ENCODE measurements around the gene NPBWR2.

DNA sequence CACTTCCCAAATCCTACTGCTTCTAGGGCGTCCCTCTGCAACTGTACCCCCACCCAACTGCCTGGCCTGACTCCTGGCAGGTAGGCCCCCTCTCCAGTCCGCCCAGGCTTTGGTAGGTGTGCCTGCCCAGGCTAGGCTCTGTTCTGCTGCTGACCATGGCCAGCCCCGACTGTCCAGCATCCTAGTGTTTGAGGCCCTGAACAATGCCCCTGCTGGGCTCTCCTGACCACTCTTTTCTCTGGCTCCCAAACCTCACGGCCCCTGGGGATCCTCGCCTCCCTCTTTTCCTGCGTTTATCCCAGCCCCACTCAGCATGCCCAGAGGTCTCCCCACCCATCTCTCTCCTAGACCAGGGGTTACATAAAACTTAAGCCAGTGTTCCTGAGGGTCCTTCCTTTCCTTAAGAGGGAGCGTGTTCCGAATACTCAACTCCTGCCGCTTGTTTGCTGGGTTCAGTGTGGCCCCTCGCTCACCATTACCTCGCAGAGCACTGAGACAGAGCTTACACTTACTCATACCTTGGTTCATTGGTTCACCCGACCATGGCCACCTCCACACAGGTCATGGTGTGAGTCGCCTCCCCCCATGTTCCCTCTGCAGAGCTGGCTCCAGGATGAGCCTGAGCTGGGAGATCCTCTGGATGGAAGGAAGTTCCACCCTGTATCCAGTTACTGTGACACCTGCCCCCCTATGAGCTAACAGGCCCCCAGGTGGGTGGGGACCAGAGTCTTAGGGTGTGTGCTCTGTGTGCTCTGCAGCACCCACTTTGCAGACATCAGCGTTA lies 35.8 kb upstream of the NPBWR2 start:
- TF ChIP-seq, protein P1, sequence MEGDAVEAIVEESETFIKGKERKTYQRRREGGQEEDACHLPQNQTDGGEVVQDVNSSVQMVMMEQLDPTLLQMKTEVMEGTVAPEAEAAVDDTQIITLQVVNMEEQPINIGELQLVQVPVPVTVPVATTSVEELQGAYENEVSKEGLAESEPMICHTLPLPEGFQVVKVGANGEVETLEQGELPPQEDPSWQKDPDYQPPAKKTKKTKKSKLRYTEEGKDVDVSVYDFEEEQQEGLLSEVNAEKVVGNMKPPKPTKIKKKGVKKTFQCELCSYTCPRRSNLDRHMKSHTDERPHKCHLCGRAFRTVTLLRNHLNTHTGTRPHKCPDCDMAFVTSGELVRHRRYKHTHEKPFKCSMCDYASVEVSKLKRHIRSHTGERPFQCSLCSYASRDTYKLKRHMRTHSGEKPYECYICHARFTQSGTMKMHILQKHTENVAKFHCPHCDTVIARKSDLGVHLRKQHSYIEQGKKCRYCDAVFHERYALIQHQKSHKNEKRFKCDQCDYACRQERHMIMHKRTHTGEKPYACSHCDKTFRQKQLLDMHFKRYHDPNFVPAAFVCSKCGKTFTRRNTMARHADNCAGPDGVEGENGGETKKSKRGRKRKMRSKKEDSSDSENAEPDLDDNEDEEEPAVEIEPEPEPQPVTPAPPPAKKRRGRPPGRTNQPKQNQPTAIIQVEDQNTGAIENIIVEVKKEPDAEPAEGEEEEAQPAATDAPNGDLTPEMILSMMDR (optimal IDR thresholded peaks at IDR 0.05 in 1 of 3, IDR thresholded peaks at IDR 0.05 in 1 of 3, conservative IDR thresholded peaks at IDR 0.05 in 1 of 3; ENCODE audit: extremely low read depth in 1 of 3, insufficient read depth in 2 of 3, low read length in 3 of 3), result no peak
- no peak for TF ChIP-seq EZH2 (IDR thresholded peaks at IDR 0.05; ENCODE audit: low read length)

Data from keratinocyte (primary cell).